Activated CD4-positive, alpha-beta memory T cell treated with anti-CD3 and anti-CD28 coated beads, Interleukin-2, amount 10 ng/mL, durations not matched to agents 7 days and 5 days (primary cell): ENCODE measurements around the gene CPNE7. TPM values are rescaled to one million over a fixed set of nuclear protein-coding genes. Genes with fewer than 3 reads are reported as not detected.
"Not testable (repeated sequence)": the region's sequence is repeated elsewhere in the genome, so short reads cannot be mapped to it uniquely, and the experiment has no call there.

Experiments
- CTCF ChIA-PET: fragments of 350-600 bp; sonication (Branson Sonifier 250); formaldehyde crosslinking; loops from one replicate; lab custom pipeline; 2021; ENCODE audit warnings: antibody characterized with exemption, inconsistent platforms; lab: Charles Lee
- POLR2A ChIA-PET: fragments of 350-600 bp; sonication (Branson Sonifier 250); formaldehyde crosslinking; loops from one replicate; lab custom pipeline; 2021; ENCODE audit warnings: antibody characterized with exemption; lab: Charles Lee
- DNase-seq: peaks from one replicate; pipeline ENCODE4 v3.0.0-alpha.2; 2020
- H3K27ac Mint-ChIP-seq: one replicate; pipeline ENCODE4 v1.8.0; 2021; ENCODE audit warnings: mild to moderate bottlenecking, mixed read lengths
- H3K27me3 Mint-ChIP-seq: one replicate; pipeline ENCODE4 v1.8.0; 2021; ENCODE audit warnings: mixed read lengths
- H3K36me3 Mint-ChIP-seq: one replicate; pipeline ENCODE4 v1.8.0; 2021; ENCODE audit warnings: low read depth, mixed read lengths
- H3K4me1 Mint-ChIP-seq: one replicate; pipeline ENCODE4 v1.8.0; 2021; ENCODE audit warnings: mixed read lengths
- H3K4me3 Mint-ChIP-seq: one replicate; pipeline ENCODE4 v1.8.0; 2021; ENCODE audit warnings: mild to moderate bottlenecking, mixed read lengths
- H3K9me3 Mint-ChIP-seq: one replicate; pipeline ENCODE4 v1.8.0; 2021; ENCODE audit warnings: mixed read lengths
- total RNA-seq, 2 experiments: library from RNA; stranded (reverse); gene quantifications; one replicate each; pipeline ENCODE4 v1.2.3, GENCODE V29; 2021

Gene CPNE7
- total RNA-seq, 2 experiments from 2014 or later, result 3.3 to 4.4 TPM

- no peak for DNase-seq
- ChIA-PET CTCF (no interaction called here), POLR2A (no interaction called here)
- no peak overlapping the region for H3K27ac Mint-ChIP-seq
- no peak overlapping the region for H3K4me3 Mint-ChIP-seq
- H3K36me3 Mint-ChIP-seq, result peaks cover 3% of the 10 kb centered on the region
- H3K4me1 Mint-ChIP-seq, result peaks cover 9% of the 10 kb centered on the region
- peaks cover 14% of the 10 kb centered on the region for H3K27me3 Mint-ChIP-seq
- H3K9me3 Mint-ChIP-seq, result peaks cover 8% of the 10 kb centered on the region
These were observed 45.7 kb downstream of the CPNE7 start for GRCh38 chr16:89621136-89621697.

- ChIA-PET CTCF (no interaction called here), POLR2A (no interaction called here)
- Mint-ChIP-seq H3K4me1 (peaks cover 4% of the 10 kb centered on the region), H3K9me3 (peaks cover 2% of the 10 kb centered on the region), H3K36me3 (no peaks in the 10 kb centered on the region), H3K4me3 (no peak overlapping the region), H3K27ac (no peak overlapping the region), H3K27me3 (peaks cover 14% of the 10 kb centered on the region)
- no peak for DNase-seq
These were observed 46.3 kb downstream of the CPNE7 start for GRCh38 chr16:89621698-89622409.

DNA sequence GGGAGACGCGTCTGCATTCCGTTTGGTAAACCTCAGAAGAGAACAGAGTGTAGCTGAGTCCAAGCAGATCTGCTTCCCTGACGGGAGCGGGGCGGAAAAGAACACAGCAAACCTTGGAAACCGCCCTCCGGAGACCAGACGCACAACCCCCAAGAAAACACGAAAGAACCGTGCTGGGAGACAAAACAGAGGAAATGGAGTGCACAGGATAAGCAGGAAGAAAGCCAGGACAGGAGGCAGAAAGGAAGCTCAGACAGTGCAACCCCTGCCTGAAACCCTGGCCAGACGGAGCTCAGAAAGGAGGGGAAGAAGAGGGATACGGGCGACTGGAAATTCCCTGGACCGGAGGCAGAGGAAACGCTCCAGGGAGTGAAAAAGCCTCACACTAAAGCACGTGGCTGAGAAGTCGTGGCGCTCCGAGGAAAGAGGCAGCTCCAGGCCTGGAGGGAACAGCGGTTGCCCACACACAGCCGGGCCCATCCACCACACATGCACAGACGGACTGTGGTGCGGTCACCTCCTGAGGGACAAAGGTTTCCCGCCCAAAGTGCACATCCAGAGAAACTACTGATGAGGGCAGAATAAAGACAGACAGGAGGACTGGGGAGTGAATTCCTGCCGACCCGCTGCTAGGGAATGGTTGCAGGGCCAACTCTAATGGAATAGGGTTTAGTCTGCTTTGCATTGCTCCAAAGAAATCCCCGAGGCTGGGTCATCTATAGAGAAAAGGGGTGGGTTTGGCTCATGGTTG is 48.1 kb downstream of the CPNE7 start:
- no peaks in the 10 kb centered on the region for H3K4me1 Mint-ChIP-seq
- no peaks in the 10 kb centered on the region for H3K36me3 Mint-ChIP-seq
- H3K27ac Mint-ChIP-seq, result no peak overlapping the region
- no peaks in the 10 kb centered on the region for H3K9me3 Mint-ChIP-seq
- ChIA-PET POLR2A (no interaction called here), CTCF (no interaction called here)
- no peak for DNase-seq
- H3K27me3 Mint-ChIP-seq, result peaks cover 14% of the 10 kb centered on the region
- H3K4me3 Mint-ChIP-seq, result no peak overlapping the region

GRCh38 chr16:89624777-89625761 is 49.5 kb downstream of the CPNE7 start:
- CTCF ChIA-PET, result no interaction called here
- no peak for DNase-seq
- no peaks in the 10 kb centered on the region for H3K9me3 Mint-ChIP-seq
- H3K27ac Mint-ChIP-seq, result no peak overlapping the region
- H3K36me3 Mint-ChIP-seq, result no peaks in the 10 kb centered on the region
- no peak overlapping the region for H3K4me3 Mint-ChIP-seq
- no peaks in the 10 kb centered on the region for H3K4me1 Mint-ChIP-seq
- peaks cover 14% of the 10 kb centered on the region for H3K27me3 Mint-ChIP-seq
- POLR2A ChIA-PET, result no interaction called here

DNA sequence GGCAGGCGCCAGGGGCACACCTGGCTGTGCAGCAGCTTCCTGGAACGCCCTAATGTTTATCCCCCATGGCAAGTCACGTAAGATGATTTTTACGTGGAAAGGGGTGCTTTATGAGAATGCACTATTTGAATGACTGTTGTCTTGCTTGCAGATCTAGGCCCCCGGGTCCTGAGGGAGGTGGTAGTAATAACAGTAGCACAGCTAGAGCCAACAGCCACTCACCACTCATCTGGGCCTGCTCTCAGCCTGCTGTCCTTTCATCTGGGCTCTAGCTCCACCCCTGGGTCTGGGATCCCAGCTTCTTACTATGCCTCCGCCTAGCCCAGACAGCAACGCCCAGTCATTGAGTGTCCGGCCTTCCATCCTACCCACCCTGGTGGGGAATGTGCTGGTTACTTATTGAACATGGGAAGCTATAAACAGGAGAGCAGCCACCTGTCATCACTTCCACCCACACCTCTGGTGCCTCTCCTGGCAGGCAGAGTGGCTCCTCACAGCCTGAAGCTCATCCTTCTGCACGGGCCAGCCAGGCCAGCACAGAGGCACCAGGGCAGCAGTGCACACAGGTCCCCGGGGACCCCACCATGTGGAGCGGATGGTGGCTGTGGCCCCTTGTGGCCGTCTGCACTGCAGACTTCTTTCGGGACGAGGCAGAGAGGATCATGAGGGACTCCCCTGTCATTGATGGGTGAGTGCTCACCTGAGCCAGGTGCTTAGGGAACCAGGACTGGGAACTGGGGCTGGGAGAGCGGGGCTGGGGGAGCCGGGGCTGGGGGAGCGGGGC is 54.5 kb downstream of the CPNE7 start:
- ChIA-PET CTCF (no interaction called here), POLR2A (interaction anchor here (0.6 kb wide), 1 partner anchor 1979 kb away, joined by 3 read pairs; no protein-coding TSS in a partner anchor)
- Mint-ChIP-seq H3K4me3 (no peak overlapping the region), H3K9me3 (no peaks in the 10 kb centered on the region), H3K4me1 (no peaks in the 10 kb centered on the region), H3K36me3 (no peaks in the 10 kb centered on the region), H3K27me3 (no peaks in the 10 kb centered on the region), H3K27ac (no peak overlapping the region)
- DNase-seq, result no peak

GRCh38 chr16:89633064-89633631 is 57.6 kb downstream of the CPNE7 start:
- ChIA-PET POLR2A (no interaction called here), CTCF (no interaction called here)
- DNase-seq, result no peak
- no peaks in the 10 kb centered on the region for H3K4me1 Mint-ChIP-seq
- no peak overlapping the region for H3K4me3 Mint-ChIP-seq
- H3K9me3 Mint-ChIP-seq, result no peaks in the 10 kb centered on the region
- H3K27me3 Mint-ChIP-seq, result no peaks in the 10 kb centered on the region
- H3K36me3 Mint-ChIP-seq, result no peaks in the 10 kb centered on the region
- H3K27ac Mint-ChIP-seq, result no peak overlapping the region

GRCh38 chr16:89634463-89635385 is 59.2 kb downstream of the CPNE7 start:
- H3K27me3 Mint-ChIP-seq, H3K4me3 Mint-ChIP-seq, H3K4me1 Mint-ChIP-seq, DNase-seq, H3K27ac Mint-ChIP-seq, H3K9me3 Mint-ChIP-seq, H3K36me3 Mint-ChIP-seq: not testable (repeated sequence)
- CTCF ChIA-PET, result interaction anchor here (0.5 kb wide), 1 partner anchor 121 kb away, joined by 3 read pairs; no protein-coding TSS in a partner anchor
- POLR2A ChIA-PET, result interaction anchor here (0.7 kb wide), 1 partner anchor 15 kb away, joined by 3 read pairs; no protein-coding TSS in a partner anchor

DNA sequence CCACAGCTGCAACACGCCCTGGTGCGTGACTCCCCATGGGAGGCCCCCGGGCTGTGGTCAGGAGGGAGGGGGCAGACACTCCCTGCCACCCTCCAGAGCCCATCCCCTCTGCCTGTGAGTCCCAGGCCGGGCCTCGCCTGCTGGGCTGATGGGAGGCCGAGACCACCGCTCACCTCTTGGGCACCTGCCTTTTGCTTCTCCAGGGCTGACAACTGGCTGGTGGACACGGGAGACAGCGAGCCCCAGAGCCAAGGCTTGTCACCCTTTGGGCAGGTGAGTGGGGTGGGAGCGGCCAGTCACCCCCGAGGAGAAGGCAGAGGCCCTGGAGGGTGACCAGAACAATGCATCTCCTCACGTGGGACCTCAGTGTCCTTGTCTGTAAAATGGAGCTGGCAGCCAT is 61.1 kb downstream of the CPNE7 start:
- Mint-ChIP-seq H3K36me3 (no peaks in the 10 kb centered on the region), H3K9me3 (no peaks in the 10 kb centered on the region), H3K4me1 (peaks cover 7% of the 10 kb centered on the region), H3K27ac (no peak overlapping the region), H3K4me3 (no peak overlapping the region), H3K27me3 (no peaks in the 10 kb centered on the region)
- CTCF ChIA-PET, result no interaction called here
- POLR2A ChIA-PET, result no interaction called here
- no peak for DNase-seq

GRCh38 chr16:89637379-89637778 is 61.8 kb downstream of the CPNE7 start:
- ChIA-PET POLR2A (no interaction called here), CTCF (no interaction called here)
- no peak for DNase-seq
- H3K36me3 Mint-ChIP-seq, result no peaks in the 10 kb centered on the region
- no peaks in the 10 kb centered on the region for H3K27me3 Mint-ChIP-seq
- H3K9me3 Mint-ChIP-seq, result no peaks in the 10 kb centered on the region
- peaks cover 7% of the 10 kb centered on the region for H3K4me1 Mint-ChIP-seq
- H3K27ac Mint-ChIP-seq, result no peak overlapping the region
- H3K4me3 Mint-ChIP-seq, result no peak overlapping the region

DNA sequence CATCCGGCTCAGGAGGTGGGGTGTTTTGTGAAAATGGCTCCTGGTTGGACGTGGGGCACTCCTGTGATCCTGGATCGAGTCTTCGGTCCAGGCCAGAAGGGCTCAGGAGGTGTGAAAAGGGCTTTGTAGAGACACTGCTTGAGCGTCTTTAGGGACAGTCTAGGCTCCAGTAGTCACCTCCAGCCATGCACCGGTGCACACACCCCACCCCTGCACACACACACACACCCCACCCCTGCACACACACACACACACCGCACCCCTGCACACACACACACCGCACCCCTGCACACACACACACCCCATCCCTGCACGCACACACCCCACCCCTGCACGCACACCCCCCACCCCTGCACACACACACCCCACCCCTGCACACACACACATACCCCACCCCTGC is 62.9 kb downstream of the CPNE7 start:
- H3K27me3 Mint-ChIP-seq, result no peaks in the 10 kb centered on the region
- no peaks in the 10 kb centered on the region for H3K36me3 Mint-ChIP-seq
- ChIA-PET POLR2A (no interaction called here), CTCF (no interaction called here)
- H3K4me1 Mint-ChIP-seq, result peaks cover 7% of the 10 kb centered on the region
- no peak overlapping the region for H3K27ac Mint-ChIP-seq
- no peaks in the 10 kb centered on the region for H3K9me3 Mint-ChIP-seq
- no peak for DNase-seq
- H3K4me3 Mint-ChIP-seq, result no peak overlapping the region

GRCh38 chr16:89639385-89639784 is 63.8 kb downstream of the CPNE7 start:
- Mint-ChIP-seq H3K4me1 (peaks cover 7% of the 10 kb centered on the region), H3K27me3 (no peaks in the 10 kb centered on the region), H3K27ac (no peak overlapping the region), H3K36me3 (no peaks in the 10 kb centered on the region), H3K4me3 (no peak overlapping the region), H3K9me3 (no peaks in the 10 kb centered on the region)
- CTCF ChIA-PET, result no interaction called here
- DNase-seq, result no peak
- POLR2A ChIA-PET, result no interaction called here
